ENCODE measurements around the gene ZNF318. TPM values are rescaled to one million over a fixed set of nuclear protein-coding genes. Genes with fewer than 3 reads are reported as not detected.
A peak's percentile ranks its signal among the peaks of the same experiment; 100 is the strongest.
"Not testable (repeated sequence)": the region's sequence is repeated elsewhere in the genome, so short reads cannot be mapped to it uniquely, and the experiment has no call there.

The ZNF318 gene, protein sequence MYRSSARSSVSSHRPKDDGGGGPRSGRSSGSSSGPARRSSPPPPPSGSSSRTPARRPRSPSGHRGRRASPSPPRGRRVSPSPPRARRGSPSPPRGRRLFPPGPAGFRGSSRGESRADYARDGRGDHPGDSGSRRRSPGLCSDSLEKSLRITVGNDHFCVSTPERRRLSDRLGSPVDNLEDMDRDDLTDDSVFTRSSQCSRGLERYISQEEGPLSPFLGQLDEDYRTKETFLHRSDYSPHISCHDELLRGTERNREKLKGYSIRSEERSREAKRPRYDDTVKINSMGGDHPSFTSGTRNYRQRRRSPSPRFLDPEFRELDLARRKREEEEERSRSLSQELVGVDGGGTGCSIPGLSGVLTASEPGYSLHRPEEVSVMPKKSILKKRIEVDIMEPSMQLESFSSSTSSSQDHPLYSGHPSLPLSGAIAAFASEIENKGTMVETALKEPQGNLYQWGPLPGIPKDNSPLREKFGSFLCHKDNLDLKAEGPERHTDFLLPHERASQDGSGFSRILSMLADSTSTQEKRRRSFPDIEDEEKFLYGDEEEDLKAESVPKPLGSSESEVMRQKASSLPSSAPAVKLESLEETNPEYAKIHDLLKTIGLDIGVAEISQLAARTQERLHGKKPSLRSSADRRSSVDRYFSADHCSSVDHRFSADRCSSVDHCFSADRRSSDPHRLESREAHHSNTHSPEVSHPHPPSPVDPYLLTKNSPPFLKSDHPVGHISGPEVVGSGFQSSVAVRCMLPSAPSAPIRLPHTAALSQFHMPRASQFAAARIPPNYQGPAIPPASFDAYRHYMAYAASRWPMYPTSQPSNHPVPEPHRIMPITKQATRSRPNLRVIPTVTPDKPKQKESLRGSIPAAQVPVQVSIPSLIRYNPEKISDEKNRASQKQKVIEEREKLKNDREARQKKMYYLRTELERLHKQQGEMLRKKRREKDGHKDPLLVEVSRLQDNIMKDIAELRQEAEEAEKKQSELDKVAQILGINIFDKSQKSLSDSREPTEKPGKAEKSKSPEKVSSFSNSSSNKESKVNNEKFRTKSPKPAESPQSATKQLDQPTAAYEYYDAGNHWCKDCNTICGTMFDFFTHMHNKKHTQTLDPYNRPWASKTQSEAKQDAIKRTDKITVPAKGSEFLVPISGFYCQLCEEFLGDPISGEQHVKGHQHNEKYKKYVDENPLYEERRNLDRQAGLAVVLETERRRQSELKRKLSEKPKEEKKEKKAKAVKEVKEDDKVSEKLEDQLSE (N-terminal part only)
- 1 to 10 TPM; 7.4 to 7.8 (median 7.6) TPM for total RNA-seq

DNA sequence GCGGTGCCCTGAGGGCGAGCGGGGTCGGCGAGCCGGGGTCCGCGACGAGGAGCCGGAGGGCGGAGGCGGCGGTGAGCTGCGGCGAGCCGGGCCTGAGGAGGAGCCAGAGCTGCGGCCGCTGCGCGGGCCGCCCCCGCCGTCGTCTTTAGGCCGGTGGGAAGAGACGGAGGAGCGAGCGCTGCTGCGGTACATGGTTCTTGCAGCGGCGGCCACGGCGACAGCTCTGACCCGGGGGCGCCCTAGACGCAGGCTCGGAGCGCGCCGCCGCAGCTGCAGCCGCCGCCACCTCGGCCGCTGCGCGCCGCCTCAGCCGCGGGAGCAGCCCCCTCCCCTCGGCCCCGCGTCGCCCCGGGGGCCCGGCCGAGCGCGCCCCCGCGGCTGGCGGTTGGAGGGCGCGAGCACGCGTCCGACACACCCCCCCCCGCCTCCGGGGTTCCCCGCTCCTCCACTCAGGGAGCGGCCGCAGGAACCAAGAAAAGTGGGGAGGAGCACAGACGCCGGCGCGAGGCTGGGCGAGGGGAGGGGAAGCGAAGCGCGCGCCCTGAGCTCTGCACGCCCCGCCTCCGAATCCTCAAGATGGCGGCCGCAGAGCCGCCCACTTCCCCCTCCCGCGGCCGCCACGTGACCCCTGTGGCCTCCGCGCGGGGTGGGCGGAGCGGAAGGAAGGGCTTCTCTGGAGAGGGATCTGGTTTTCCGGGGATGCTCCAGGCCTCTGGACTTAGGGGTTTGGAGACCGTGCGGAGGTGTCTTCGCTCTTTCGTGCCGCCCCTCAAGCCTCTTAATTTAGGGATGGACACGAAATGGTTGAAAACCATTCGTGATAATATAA is at the start of gene ZNF318:
Gene ZNF318 (minus strand): TSS at position 474 of the 829 bp plus-strand sequence. CDS start 282 bp downstream, at position 192.
- DNase-seq (peak; percentile 92), ATAC-seq (peak; percentile 96 to 97)
- Mint-ChIP-seq H3K4me1 (ENCODE audit: low read depth) (peaks cover 44% of the 10 kb centered on the region), H3K9me3 (no peaks in the 10 kb centered on the region), H3K4me3 (peak within 1 kb of the TSS; percentile 87), H3K27me3 (ENCODE audit: low read depth) (no peaks in the 10 kb centered on the region), H3K36me3 (ENCODE audit: insufficient read depth) (peaks cover 8% of the 10 kb centered on the region)

DNA sequence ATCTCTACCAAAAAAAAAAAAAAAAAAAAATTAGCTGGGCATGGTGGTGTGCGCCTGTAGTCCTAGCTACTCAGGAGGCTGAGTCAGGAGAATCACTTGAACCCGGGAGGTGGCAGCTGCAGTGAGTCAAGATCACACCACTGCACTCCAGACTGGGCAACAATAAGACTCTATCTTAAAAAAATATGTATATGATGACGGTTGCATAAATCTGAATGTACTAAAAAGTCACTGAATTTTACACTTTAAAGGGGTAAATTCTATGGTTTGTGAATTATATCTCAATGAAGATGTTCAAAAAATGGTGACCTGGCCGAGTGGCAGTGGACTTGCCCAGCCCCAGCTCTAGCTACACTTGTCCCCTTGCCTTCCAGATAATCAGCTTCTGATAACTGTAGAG is 47.5 kb upstream of the ZNF318 start:
- Mint-ChIP-seq H3K4me1 (ENCODE audit: low read depth) (no peaks in the 10 kb centered on the region), H3K27me3 (ENCODE audit: low read depth) (peaks cover 3% of the 10 kb centered on the region), H3K36me3 (ENCODE audit: insufficient read depth) (no peaks in the 10 kb centered on the region), H3K9me3 (no peaks in the 10 kb centered on the region), H3K4me3 (no peak overlapping the region)
- ATAC-seq (no peak), DNase-seq (no peak)

DNA sequence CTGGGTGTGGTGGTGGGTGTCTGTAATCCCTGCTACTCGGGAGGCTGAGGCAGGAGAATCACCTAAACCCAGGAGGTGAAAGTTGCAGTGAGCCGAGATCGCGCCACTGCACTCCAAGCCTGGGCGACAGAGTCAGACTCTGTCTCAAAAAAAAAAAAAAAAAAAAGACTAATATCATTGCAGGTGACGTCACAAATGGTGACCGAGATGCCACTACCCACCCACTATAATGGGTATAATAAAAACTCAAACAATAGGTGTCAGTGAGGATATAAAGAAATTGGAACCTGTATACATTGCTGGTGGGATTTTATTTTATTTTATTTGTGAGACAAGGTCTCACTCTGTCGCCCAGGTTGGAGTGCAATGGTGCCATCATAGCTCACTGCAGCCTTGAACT is 45.8 kb upstream of the ZNF318 start:
- not testable (repeated sequence) for DNase-seq; H3K36me3 Mint-ChIP-seq (ENCODE audit: insufficient read depth); ATAC-seq; H3K27me3 Mint-ChIP-seq (ENCODE audit: low read depth); H3K4me1 Mint-ChIP-seq (ENCODE audit: low read depth); H3K9me3 Mint-ChIP-seq; H3K4me3 Mint-ChIP-seq

DNA sequence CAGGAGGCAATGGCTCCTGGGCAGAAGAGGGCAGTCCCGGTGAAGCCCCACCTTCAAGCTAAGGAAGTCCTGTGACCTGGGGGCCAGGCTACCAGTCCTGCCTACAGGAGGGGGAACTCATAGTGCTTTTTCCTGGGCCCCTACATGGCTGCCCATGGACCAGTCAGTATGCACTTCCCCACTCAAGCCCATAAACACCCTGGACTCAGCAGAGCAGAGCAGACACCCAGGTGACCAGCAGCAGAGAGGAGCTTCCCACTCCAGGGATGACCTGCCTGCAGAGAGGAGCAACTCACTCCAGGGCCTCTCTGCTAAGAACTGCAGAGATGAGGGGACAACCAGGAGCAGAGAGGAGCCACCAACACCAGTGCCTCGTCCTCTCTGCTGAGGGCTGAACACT is 43.6 kb upstream of the ZNF318 start:
- DNase-seq: no peak
- Mint-ChIP-seq H3K9me3 (no peaks in the 10 kb centered on the region), H3K4me3 (no peak overlapping the region), H3K27me3 (ENCODE audit: low read depth) (peaks cover 7% of the 10 kb centered on the region), H3K4me1 (ENCODE audit: low read depth) (no peaks in the 10 kb centered on the region), H3K36me3 (ENCODE audit: insufficient read depth) (no peaks in the 10 kb centered on the region)
- ATAC-seq: no peak

DNA sequence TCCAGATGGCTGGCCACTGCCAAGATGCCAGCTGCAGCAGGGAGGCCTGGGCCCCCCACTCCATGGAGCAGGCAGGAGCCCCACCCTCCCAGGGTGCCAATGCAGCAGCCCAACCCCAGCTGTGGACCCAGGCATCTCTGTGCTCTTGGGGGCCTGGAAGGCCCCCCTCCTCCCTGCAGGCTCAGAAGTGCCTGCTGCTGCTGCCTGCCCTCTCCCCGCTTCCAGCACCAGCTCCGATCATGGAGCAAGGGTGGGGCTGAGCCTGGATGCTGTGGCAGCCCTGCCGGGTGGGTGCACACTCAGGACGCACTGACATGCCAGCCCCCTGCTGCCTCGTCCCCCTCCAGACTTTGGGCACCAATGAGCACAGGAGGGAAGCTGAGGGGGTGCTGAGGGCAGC is 43.1 kb upstream of the ZNF318 start:
- no peak overlapping the region for H3K4me3 Mint-ChIP-seq
- ATAC-seq (no peak), DNase-seq (no peak)
- peaks cover 7% of the 10 kb centered on the region for H3K27me3 Mint-ChIP-seq (ENCODE audit: low read depth)
- no peaks in the 10 kb centered on the region for H3K4me1 Mint-ChIP-seq (ENCODE audit: low read depth)
- no peaks in the 10 kb centered on the region for H3K9me3 Mint-ChIP-seq
- no peaks in the 10 kb centered on the region for H3K36me3 Mint-ChIP-seq (ENCODE audit: insufficient read depth)

DNA sequence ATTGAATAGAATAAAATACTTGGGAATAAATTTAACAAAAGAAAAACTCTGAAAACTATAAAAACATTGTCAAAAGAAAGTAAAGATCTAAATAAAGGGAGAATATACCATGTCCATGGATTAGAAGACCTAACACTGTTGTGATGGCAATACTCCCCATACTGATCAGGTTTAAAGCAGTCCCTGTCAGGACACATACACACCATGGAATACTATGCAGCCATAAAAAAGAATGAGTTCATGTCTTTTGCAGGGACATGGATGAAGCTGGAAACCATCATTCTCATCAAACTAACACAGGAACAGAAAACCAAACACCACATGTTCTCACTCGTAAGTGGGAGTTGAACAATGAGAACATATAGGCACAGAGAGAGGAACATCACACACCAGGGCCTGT is 41.3 kb upstream of the ZNF318 start:
- H3K27me3 Mint-ChIP-seq (ENCODE audit: low read depth); H3K36me3 Mint-ChIP-seq (ENCODE audit: insufficient read depth); H3K4me1 Mint-ChIP-seq (ENCODE audit: low read depth); H3K9me3 Mint-ChIP-seq; ATAC-seq; H3K4me3 Mint-ChIP-seq; DNase-seq: not testable (repeated sequence)

DNA sequence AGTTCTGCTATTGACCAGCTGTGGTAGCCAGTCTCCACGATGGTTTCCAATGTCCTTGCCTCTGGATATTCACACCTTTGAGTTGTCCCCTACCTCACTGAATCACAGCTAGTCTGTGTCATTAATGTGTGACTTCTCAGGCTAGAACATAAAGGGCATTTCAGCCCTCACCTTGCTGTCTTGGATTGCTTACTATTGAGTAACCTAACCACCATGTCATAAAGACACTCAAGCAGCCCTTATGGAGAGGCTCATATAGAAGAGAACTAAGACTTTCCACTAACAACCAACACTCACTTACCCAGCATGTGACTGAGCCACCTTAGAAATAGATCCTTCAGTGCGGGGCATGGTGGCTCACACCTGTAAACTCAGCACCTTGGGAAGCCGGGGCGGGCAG is 38.8 kb upstream of the ZNF318 start:
- DNase-seq: no peak
- H3K4me1 Mint-ChIP-seq (ENCODE audit: low read depth): no peaks in the 10 kb centered on the region
- no peaks in the 10 kb centered on the region for H3K36me3 Mint-ChIP-seq (ENCODE audit: insufficient read depth)
- ATAC-seq: no peak
- no peak overlapping the region for H3K4me3 Mint-ChIP-seq
- peaks cover 14% of the 10 kb centered on the region for H3K27me3 Mint-ChIP-seq (ENCODE audit: low read depth)
- H3K9me3 Mint-ChIP-seq: no peaks in the 10 kb centered on the region

DNA sequence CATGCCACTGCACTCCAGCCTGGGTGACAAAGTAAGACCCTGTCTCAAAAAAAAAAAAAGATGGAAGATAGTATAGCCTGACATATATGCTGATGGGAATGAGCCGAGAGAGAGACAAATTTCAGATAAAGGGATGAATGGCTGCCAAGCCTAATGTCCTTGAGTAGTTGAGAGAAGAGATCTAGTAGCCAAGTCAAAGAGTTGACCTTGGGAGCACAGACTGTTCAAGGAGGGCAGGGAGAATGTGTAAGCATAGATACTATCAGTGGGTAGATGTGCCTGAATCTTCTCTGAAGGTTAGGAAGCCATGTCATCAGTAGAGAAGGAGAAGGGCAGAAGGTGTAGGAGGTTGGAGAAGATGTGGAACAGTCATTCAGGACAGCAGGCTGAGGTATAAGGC is 37.8 kb upstream of the ZNF318 start:
- Mint-ChIP-seq H3K4me1 (ENCODE audit: low read depth) (no peaks in the 10 kb centered on the region), H3K36me3 (ENCODE audit: insufficient read depth) (no peaks in the 10 kb centered on the region), H3K9me3 (no peaks in the 10 kb centered on the region), H3K4me3 (no peak overlapping the region), H3K27me3 (ENCODE audit: low read depth) (peaks cover 14% of the 10 kb centered on the region)
- DNase-seq (no peak), ATAC-seq (no peak)

DNA sequence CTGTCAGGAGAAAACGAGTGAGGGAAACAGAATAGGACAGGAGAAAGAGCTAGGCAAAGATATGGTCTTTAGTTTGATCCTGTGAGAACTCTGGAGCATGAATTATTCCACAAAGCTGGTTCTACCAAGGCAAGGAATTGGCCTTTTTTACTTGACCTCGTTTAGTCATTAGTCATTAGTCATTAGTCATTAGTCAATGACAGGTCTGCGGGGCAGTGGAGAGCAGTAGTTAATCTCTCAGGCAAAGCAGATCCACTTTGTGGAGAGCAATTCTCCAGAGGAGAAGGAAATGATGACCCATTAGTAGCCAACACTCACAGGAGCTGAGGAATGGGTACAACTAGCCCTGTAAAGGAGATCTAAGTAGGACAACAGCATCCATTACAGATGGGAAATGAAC is 35.9 kb upstream of the ZNF318 start:
- Mint-ChIP-seq H3K4me3 (no peak overlapping the region), H3K9me3 (no peaks in the 10 kb centered on the region), H3K36me3 (ENCODE audit: insufficient read depth) (no peaks in the 10 kb centered on the region), H3K27me3 (ENCODE audit: low read depth) (peaks cover 12% of the 10 kb centered on the region), H3K4me1 (ENCODE audit: low read depth) (no peaks in the 10 kb centered on the region)
- DNase-seq: no peak
- no peak for ATAC-seq

DNA sequence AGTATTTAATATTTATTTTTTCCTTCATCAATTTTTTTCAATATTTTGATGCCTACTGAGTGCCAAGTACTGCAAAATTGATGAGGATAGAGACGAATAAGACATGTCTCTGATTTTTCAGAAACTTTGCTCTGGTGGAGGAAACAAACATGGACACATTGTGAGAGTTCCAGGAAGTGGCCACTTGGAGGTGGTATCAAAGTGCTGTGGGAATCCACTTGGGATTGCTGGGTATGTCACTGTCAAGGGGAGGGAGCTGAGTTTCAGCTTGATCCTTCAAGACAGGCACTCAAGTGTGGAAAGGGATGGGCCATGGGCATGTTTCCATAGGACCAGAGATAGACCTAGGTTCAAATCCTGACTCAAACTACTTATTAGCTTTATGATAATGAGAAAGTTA is 33.4 kb upstream of the ZNF318 start:
- no peaks in the 10 kb centered on the region for H3K9me3 Mint-ChIP-seq
- peaks cover 2% of the 10 kb centered on the region for H3K4me1 Mint-ChIP-seq (ENCODE audit: low read depth)
- DNase-seq: no peak
- ATAC-seq: no peak
- H3K27me3 Mint-ChIP-seq (ENCODE audit: low read depth): peaks cover 11% of the 10 kb centered on the region
- no peaks in the 10 kb centered on the region for H3K36me3 Mint-ChIP-seq (ENCODE audit: insufficient read depth)
- no peak overlapping the region for H3K4me3 Mint-ChIP-seq

DNA sequence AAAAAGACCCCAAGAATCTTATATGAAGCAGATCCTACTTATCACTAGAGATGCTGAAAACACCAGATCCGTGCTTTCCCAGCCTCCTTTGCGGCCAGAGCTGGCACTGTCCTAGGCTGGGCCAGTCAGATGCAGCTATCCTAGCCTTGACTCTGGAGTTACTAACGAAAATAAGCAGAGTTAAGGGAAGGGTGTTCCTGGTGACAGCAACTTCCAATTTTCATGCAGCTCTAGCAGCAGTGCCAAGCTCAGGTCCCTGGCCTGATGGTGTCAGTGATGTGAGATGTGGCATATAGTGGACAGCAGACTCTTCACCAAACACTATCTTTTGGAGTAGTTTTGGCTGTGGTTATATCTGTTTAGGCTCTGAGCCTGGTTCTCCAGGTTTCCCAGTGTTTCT is 32.3 kb upstream of the ZNF318 start:
- Mint-ChIP-seq H3K36me3 (ENCODE audit: insufficient read depth) (no peaks in the 10 kb centered on the region), H3K9me3 (no peaks in the 10 kb centered on the region), H3K4me3 (no peak overlapping the region), H3K27me3 (ENCODE audit: low read depth) (peaks cover 11% of the 10 kb centered on the region), H3K4me1 (ENCODE audit: low read depth) (peaks cover 6% of the 10 kb centered on the region)
- ATAC-seq: no peak
- no peak for DNase-seq

DNA sequence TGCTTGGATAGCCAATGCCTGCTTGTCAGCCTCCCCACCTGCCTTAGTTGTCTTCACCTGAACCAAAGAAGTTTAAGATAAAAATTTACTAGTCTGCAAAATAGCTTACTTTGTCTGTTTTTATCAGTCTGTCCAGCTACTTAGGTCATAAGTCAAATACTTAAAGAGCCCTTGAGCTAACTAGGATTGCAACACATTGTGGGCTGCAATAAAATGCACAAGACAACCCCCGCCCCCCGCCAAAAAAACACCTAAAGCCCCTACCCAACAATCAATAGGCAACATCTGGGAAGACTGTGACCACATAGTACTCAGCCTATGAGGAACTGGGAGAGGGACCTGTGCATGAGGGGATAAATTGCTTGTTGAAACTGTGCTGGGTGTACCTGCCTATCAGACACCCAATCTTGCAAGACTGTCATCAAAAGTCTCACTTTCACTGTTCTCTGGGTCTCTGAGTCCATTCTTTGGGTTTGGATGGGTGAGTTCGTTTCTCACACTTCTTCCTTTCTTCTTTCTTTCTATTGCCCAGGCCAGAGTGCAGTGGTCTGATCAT is 30.6 kb upstream of the ZNF318 start:
- Mint-ChIP-seq H3K9me3 (no peaks in the 10 kb centered on the region), H3K36me3 (ENCODE audit: insufficient read depth) (no peaks in the 10 kb centered on the region)

DNA sequence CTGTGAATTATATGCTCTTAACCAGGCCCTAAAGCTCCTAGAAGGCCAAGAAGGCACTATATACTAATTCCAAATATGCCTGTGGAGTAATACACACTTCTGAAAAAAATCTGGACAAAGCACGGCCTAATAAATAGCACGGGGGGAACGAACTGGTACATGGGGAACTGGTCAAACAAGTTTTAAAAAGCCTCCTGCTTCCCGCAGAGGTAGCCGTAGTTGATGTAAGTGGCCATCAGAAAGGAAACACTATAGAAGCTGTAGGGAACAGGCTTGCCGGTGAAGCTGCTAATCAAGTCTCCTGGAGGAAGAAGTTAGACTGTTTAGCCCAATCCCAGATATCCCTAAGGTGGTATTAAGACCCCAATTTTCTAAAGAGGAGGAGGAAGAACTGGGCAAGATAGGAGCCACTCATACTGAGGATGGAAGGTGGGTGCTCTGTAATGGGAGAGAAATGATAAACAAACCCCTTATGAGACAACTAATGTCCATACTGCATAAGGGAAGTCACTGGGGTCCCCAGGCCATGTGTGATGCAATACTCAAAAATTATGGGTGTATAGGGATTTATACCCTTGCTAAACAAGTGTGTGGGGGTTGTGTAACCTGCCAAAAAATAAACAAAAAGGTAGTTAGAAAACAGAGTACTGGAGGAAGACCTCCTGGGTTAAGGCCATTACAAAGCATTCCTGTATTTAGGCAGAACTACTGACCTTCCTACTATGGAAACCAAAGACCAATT is 27.1 kb upstream of the ZNF318 start:
- no peaks in the 10 kb centered on the region for H3K27me3 Mint-ChIP-seq (ENCODE audit: low read depth)
- H3K4me1 Mint-ChIP-seq (ENCODE audit: low read depth): peaks cover 24% of the 10 kb centered on the region

More for the DNA sequence above, 30.6 kb upstream of the ZNF318 start:
- Mint-ChIP-seq H3K4me3 (no peak overlapping the region), H3K27me3 (ENCODE audit: low read depth) (peaks cover 4% of the 10 kb centered on the region), H3K4me1 (ENCODE audit: low read depth) (peaks cover 6% of the 10 kb centered on the region)
- ATAC-seq (no peak), DNase-seq (no peak)

More for the DNA sequence above, 27.1 kb upstream of the ZNF318 start:
- ATAC-seq (no peak), DNase-seq (no peak)
- Mint-ChIP-seq H3K9me3 (no peaks in the 10 kb centered on the region), H3K36me3 (ENCODE audit: insufficient read depth) (no peaks in the 10 kb centered on the region), H3K4me3 (no peak overlapping the region)
